SJCRH30 (cell line): ENCODE measurements around the gene ZNF284. TPM values are rescaled to one million over a fixed set of nuclear protein-coding genes. Genes with fewer than 3 reads are reported as not detected.

Source experiments
- total RNA-seq: library from RNA; depleted of rRNA; stranded (reverse); fragments of >200 nt; shearing (Covaris generic); gene quantifications from 2 replicates; pipeline ENCODE4 v1.2.3, GENCODE V29; 2014; rRNA removed

Gene ZNF284
- total RNA-seq, 1 experiment from 2014 or later, result 4.7 TPM

Other genes with a start within 250 kb of the ZNF284 start
- gene ZNF283, start 244.8 kb upstream of the ZNF284 start, total RNA-seq, result 9.7 and 15.0 TPM in 2 replicates
- 0.63 and 1.6 TPM in 2 replicates for gene ZNF404, start 188.2 kb upstream of the ZNF284 start, total RNA-seq
- 14.2 and 14.4 TPM in 2 replicates for gene ZNF45, start 136.9 kb upstream of the ZNF284 start, total RNA-seq
- gene ZNF221, start 120.9 kb upstream of the ZNF284 start, total RNA-seq, result 7.5 and 8.5 TPM in 2 replicates
- gene ZNF155, start 88.0 kb upstream of the ZNF284 start, total RNA-seq, result 6.8 and 8.1 TPM in 2 replicates
- gene ZNF230, start 69.2 kb upstream of the ZNF284 start, total RNA-seq, result 6.0 and 6.5 TPM in 2 replicates
- 6.9 and 9.2 TPM in 2 replicates for gene ZNF222, start 46.8 kb upstream of the ZNF284 start, total RNA-seq
- gene ZNF223, start 20.1 kb upstream of the ZNF284 start, total RNA-seq, result 5.9 and 6.3 TPM in 2 replicates
- 18.1 and 26.3 TPM in 2 replicates for gene ZNF224, start 22.2 kb downstream of the ZNF284 start, total RNA-seq
- gene ZNF225, start 41.2 kb downstream of the ZNF284 start, total RNA-seq, result 5.1 and 6.3 TPM in 2 replicates
- gene ZNF234, start 69.4 kb downstream of the ZNF284 start, total RNA-seq, result 10.5 and 11.6 TPM in 2 replicates
- gene ZNF226, start 92.9 kb downstream of the ZNF284 start, total RNA-seq, result 14.8 and 18.0 TPM in 2 replicates
- 20.2 and 22.0 TPM in 2 replicates for gene ZNF227, start 140.4 kb downstream of the ZNF284 start, total RNA-seq
- 0.08 TPM in 2 replicates for gene ZNF233, start 187.7 kb downstream of the ZNF284 start, total RNA-seq
- 8.0 and 8.2 TPM in 2 replicates for gene ZNF235, start 232.9 kb downstream of the ZNF284 start, total RNA-seq